Measurements from ENCODE around the gene ZNF526. TPM values are rescaled to one million over a fixed set of nuclear protein-coding genes. Genes with fewer than 3 reads are reported as not detected.

ZNF526 gene
- total and polyA plus RNA-seq, 2 experiments from 2014 or later: 8.8 to 9.2 TPM

- H3K9me3 ChIP-seq (ENCODE audit: low read depth): no peaks in the 10 kb centered on the region
- H3K4me1 ChIP-seq (ENCODE audit: low read depth): peaks cover 12% of the 10 kb centered on the region
- DNase-seq (ENCODE audit: low read depth in 1 of 2, low spot score in 1 of 2): peak in 1 of 2 donors; percentile 20
These were observed 22.0 kb downstream of the ZNF526 start for GRCh38 chr19:42242069-42242511.

GRCh38 chr19:42242512-42243409 lies 22.6 kb downstream of the ZNF526 start, which contains the start of gene GSK3A:
Gene GSK3A (minus strand): TSS chr19:42242602. CDS start chr19:42242465, 137 bp downstream.
- peak; percentile 98 to 100 for DNase-seq (ENCODE audit: low read depth in 1 of 2, low spot score in 1 of 2)
- Histone ChIP-seq H3K36me3 (no peaks in the 10 kb centered on the region), H3K4me3 (peak within 1 kb of the TSS; percentile 96), H3K9me3 (ENCODE audit: low read depth) (no peaks in the 10 kb centered on the region), H3K4me1 (ENCODE audit: low read depth) (peaks cover 12% of the 10 kb centered on the region), H3K27ac (peak within 1 kb of the TSS; percentile 95), H3K27me3 (no peaks in the 10 kb centered on the region)
- no peak for TF ChIP-seq CTCF (IDR thresholded peaks at IDR 0.05; ENCODE audit: low read depth, low read length)

More at GRCh38 chr19:42242069-42242511, 22.0 kb downstream of the ZNF526 start:
- H3K27me3 ChIP-seq: no peaks in the 10 kb centered on the region
- peak overlapping the region; percentile 96 for H3K4me3 ChIP-seq
- H3K36me3 ChIP-seq: no peaks in the 10 kb centered on the region
- TF ChIP-seq CTCF (IDR thresholded peaks at IDR 0.05; ENCODE audit: low read depth, low read length): no peak
- H3K27ac ChIP-seq: peak overlapping the region; percentile 95

- Histone ChIP-seq H3K27ac (peak overlapping the region; percentile 7), H3K27me3 (no peaks in the 10 kb centered on the region)
These were observed 24.5 kb downstream of the ZNF526 start for GRCh38 chr19:42244347-42245220.

DNA sequence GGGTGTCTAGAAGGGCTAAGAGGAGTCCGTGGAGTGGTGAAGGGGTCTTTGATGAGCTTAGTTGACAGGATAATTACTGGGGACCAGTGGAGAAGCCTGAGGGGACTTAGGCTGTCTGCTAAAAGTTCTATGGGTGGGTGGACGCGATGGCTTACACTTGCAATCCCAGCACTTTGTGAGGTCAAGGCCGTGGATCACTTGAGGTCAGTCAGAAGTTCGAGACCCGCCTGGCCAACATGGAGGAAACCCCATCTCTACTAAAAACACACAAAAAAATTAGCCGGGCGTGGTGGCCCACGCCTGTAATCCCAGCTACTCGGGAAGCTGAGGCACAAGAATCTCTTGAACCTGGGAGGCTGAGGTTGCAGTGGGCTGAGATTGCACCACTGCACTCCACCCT lies 25.1 kb downstream of the ZNF526 start:
- H3K27me3 ChIP-seq: no peaks in the 10 kb centered on the region
- no peaks in the 10 kb centered on the region for H3K36me3 ChIP-seq
- H3K27ac ChIP-seq: peak overlapping the region; percentile 7
- H3K4me1 ChIP-seq (ENCODE audit: low read depth): peaks cover 12% of the 10 kb centered on the region
- no peak for DNase-seq (ENCODE audit: low read depth in 1 of 2, low spot score in 1 of 2)
- H3K4me3 ChIP-seq: no peak overlapping the region
- no peaks in the 10 kb centered on the region for H3K9me3 ChIP-seq (ENCODE audit: low read depth)
- no peak for TF ChIP-seq CTCF (IDR thresholded peaks at IDR 0.05; ENCODE audit: low read depth, low read length)

More at GRCh38 chr19:42244347-42245220, 24.5 kb downstream of the ZNF526 start:
- DNase-seq (ENCODE audit: low read depth in 1 of 2, low spot score in 1 of 2): peak; percentile 95 to 96
- no peaks in the 10 kb centered on the region for H3K9me3 ChIP-seq (ENCODE audit: low read depth)
- peak; percentile 67 for TF ChIP-seq CTCF (IDR thresholded peaks at IDR 0.05; ENCODE audit: low read depth, low read length)
- H3K36me3 ChIP-seq: no peaks in the 10 kb centered on the region
- peaks cover 12% of the 10 kb centered on the region for H3K4me1 ChIP-seq (ENCODE audit: low read depth)
- peak overlapping the region; percentile 22 for H3K4me3 ChIP-seq
